DND-41 (cell line): ENCODE results near the gene DCUN1D3.

ENCODE experiments used
- ATAC-seq: fragments of 200-7000 bp; cut with Tn5 transposase; 3 replicates; pipeline ENCODE4 v1.9.1; 2021; ENCODE audit warnings: low read depth; ENCODE audit not compliant: insufficient read depth
- DNase-seq: peaks from one replicate; pipeline ENCODE4 v3.0.0-alpha.2; 2020
- H2AFZ ChIP-seq: 2 replicates; pipeline ENCODE4 v1.6.0; 2012; ENCODE audit warnings: low read depth, low read length
- H3K27ac ChIP-seq: 2 replicates; pipeline ENCODE4 v1.5.1; 2012; ENCODE audit warnings: low read length, inconsistent platforms
- H3K27me3 ChIP-seq: fragments of 200-600 bp; sonication (generic); 2 replicates; pipeline ENCODE4 v1.6.0; 2012; ENCODE audit warnings: low read length, mild to moderate bottlenecking, inconsistent platforms; ENCODE audit not compliant: insufficient read depth, poor library complexity
- H3K36me3 ChIP-seq: 2 replicates; pipeline ENCODE4 v1.5.1; 2012; ENCODE audit warnings: low read length, inconsistent platforms; ENCODE audit not compliant: insufficient read depth
- H3K4me1 ChIP-seq: 2 replicates; pipeline ENCODE4 v1.5.1; 2012; ENCODE audit warnings: mild to moderate bottlenecking, low read length; ENCODE audit not compliant: insufficient read depth
- H3K4me2 ChIP-seq: 2 replicates; pipeline ENCODE4 v1.6.0; 2012; ENCODE audit warnings: mild to moderate bottlenecking, moderate library complexity, low read length, inconsistent platforms; ENCODE audit not compliant: insufficient read depth
- H3K4me3 ChIP-seq, 2 experiments: fragments of 200-600 bp in 1 of 2; shearing (Covaris generic) in 1 of 2; 2 replicates each; pipeline ENCODE4 v1.5.1; 2012 to 2016; ENCODE audit warnings: inconsistent platforms in 2 of 2, low read length in 2 of 2, mild to moderate bottlenecking in 2 of 2, low read depth in 1 of 2, moderate library complexity in 1 of 2
- H3K79me2 ChIP-seq: 2 replicates; pipeline ENCODE4 v1.6.0; 2012; ENCODE audit warnings: low read length, inconsistent platforms; ENCODE audit not compliant: insufficient read depth
- H3K9ac ChIP-seq: 2 replicates; pipeline ENCODE4 v1.6.0; 2012; ENCODE audit warnings: low read depth, mild to moderate bottlenecking, inconsistent platforms, low read length, moderate library complexity
- H3K9me3 ChIP-seq: 2 replicates; pipeline ENCODE4 v1.5.1; 2012; ENCODE audit warnings: low read length, moderate library complexity, mild to moderate bottlenecking, inconsistent platforms; ENCODE audit not compliant: insufficient read depth, severe bottlenecking
- H4K20me1 ChIP-seq: 2 replicates; pipeline ENCODE4 v1.6.0; 2012; ENCODE audit warnings: low read length; ENCODE audit not compliant: insufficient read depth
- EZH2 ChIP-seq: IDR thresholded peaks from 3 replicates; pipeline ENCODE4 v1.6.1; 2012; ENCODE audit warnings: borderline replicate concordance, low read depth, mild to moderate bottlenecking, moderate library complexity, low read length, inconsistent platforms; ENCODE audit not compliant: severe bottlenecking
- TF ChIP-seq, protein P1 (sequence below): IDR thresholded peaks from 2 replicates; pipeline ENCODE4 v1.5.1; 2012; ENCODE audit warnings: borderline replicate concordance, low read length, moderate library complexity, mild to moderate bottlenecking; ENCODE audit not compliant: poor library complexity, severe bottlenecking; ENCODE audit errors: extremely low read depth

DCUN1D3 gene

DNA sequence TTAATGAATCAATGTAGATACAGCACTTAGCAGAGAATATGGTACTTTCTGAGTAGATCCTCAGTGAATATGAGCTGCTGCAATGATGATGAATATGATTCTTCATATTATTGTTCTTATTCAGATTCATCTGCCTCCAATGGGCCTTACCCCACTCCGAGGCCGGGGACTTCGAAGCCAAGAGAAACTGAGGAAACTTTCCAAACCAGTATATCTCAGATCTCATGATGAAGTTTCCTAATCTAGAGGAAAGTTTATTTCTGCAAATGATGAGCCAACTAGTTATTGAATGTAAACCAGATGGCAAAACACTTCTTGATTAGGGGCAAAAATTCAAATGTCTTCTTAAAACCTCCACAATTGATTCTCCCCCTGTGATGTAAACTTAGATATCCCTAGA lies 23.7 kb upstream of the DCUN1D3 start:
- TF ChIP-seq, protein P1, sequence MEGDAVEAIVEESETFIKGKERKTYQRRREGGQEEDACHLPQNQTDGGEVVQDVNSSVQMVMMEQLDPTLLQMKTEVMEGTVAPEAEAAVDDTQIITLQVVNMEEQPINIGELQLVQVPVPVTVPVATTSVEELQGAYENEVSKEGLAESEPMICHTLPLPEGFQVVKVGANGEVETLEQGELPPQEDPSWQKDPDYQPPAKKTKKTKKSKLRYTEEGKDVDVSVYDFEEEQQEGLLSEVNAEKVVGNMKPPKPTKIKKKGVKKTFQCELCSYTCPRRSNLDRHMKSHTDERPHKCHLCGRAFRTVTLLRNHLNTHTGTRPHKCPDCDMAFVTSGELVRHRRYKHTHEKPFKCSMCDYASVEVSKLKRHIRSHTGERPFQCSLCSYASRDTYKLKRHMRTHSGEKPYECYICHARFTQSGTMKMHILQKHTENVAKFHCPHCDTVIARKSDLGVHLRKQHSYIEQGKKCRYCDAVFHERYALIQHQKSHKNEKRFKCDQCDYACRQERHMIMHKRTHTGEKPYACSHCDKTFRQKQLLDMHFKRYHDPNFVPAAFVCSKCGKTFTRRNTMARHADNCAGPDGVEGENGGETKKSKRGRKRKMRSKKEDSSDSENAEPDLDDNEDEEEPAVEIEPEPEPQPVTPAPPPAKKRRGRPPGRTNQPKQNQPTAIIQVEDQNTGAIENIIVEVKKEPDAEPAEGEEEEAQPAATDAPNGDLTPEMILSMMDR, result no peak
- no peak for TF ChIP-seq EZH2
- no peaks in the 10 kb centered on the region for H4K20me1 ChIP-seq
- ATAC-seq (no peak), DNase-seq (no peak)
- H3K36me3 ChIP-seq, result no peaks in the 10 kb centered on the region; the same call in 1 of the 2 replicates
- H3K79me2 ChIP-seq, result no peaks in the 10 kb centered on the region
- H3K4me1 ChIP-seq, result no peaks in the 10 kb centered on the region
- no peak overlapping the region for H3K27ac ChIP-seq
- no peak overlapping the region for H2AFZ ChIP-seq
- no peak overlapping the region for H3K4me3 ChIP-seq
- H3K9me3 ChIP-seq, result no peaks in the 10 kb centered on the region
- H3K4me2 ChIP-seq, result no peak overlapping the region
- no peak overlapping the region for H3K9ac ChIP-seq
- H3K27me3 ChIP-seq, result no peaks in the 10 kb centered on the region

DNA sequence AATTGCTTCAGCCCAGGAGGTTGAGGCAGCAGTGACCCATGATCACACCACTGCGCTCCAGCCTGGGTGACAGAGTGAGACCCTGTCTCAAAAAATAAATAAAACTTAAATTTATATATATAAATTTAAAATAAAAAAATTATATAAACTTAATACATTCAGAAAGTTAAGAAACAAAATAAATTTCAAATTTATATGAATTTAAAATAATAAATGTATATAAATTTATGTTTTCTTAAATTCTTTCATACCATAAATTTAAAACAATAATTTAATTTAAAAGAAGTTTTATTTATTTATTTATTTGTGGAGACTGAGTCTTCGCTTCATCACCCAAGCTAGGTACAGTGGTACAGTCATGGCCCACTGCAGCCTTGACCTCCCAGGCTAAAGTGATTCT lies 20.6 kb upstream of the DCUN1D3 start:
- DNase-seq, result no peak
- no peak for ATAC-seq
- H3K9me3 ChIP-seq, result no peaks in the 10 kb centered on the region

DNA sequence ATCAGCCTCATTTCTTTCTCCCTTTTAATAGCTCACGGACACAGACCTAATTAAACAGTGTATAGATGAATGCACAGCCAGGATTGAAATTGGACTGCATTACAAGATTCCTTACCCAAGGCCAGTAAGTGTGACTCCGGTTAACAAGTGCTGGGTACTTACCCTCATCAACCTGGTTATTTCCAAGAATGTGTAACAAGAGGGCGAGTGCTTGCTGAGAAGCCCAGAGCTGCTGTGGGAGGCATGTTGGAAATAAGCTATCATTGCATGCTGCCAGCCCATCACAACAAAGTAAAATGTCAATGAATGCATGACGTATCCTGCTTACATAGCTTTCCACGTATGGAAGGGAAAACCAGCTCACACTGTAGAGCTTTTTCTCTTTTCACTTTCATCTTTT lies 19.9 kb upstream of the DCUN1D3 start:
- Histone ChIP-seq H3K4me3 (no peak overlapping the region), H2AFZ (no peak overlapping the region), H3K27ac (no peak overlapping the region), H3K4me2 (no peak overlapping the region), H3K9me3 (no peaks in the 10 kb centered on the region), H3K9ac (no peak overlapping the region), H3K36me3 (peaks cover 3% of the 10 kb centered on the region; the same call in 1 of the 2 replicates), H3K27me3 (no peaks in the 10 kb centered on the region), H4K20me1 (no peaks in the 10 kb centered on the region), H3K79me2 (no peaks in the 10 kb centered on the region), H3K4me1 (no peaks in the 10 kb centered on the region)
- no peak for TF ChIP-seq EZH2
- TF ChIP-seq, protein P1, result no peak
- no peak for DNase-seq
- no peak for ATAC-seq

More for the DNA sequence above, 20.6 kb upstream of the DCUN1D3 start:
- H3K4me1 ChIP-seq, result no peaks in the 10 kb centered on the region
- no peak overlapping the region for H2AFZ ChIP-seq
- no peaks in the 10 kb centered on the region for H3K27me3 ChIP-seq
- no peak overlapping the region for H3K27ac ChIP-seq
- no peak for TF ChIP-seq EZH2
- TF ChIP-seq, protein P1, result no peak
- no peak overlapping the region for H3K4me2 ChIP-seq
- H3K36me3 ChIP-seq, result peaks cover under 1% of the 10 kb centered on the region; the same call in 1 of the 2 replicates
- no peaks in the 10 kb centered on the region for H3K79me2 ChIP-seq
- H3K9ac ChIP-seq, result no peak overlapping the region
- no peaks in the 10 kb centered on the region for H4K20me1 ChIP-seq
- no peak overlapping the region for H3K4me3 ChIP-seq
